Heart right ventricle (tissue), 16 donors: ENCODE measurements around the gene MS4A8. TPM values are rescaled to one million over a fixed set of nuclear protein-coding genes. Genes with fewer than 3 reads are reported as not detected.
"Not testable (repeated sequence)": the region's sequence is repeated elsewhere in the genome, so short reads cannot be mapped to it uniquely, and the experiment has no call there.

Source experiments
- ATAC-seq, 8 donors: fragments of 200-7000 bp; cut with Tn5 transposase; one replicate each; pipeline ENCODE4 v1.9.1; 2020; ENCODE audit warnings: mild to moderate bottlenecking in 8 of 8, moderate library complexity in 8 of 8, moderate number of reproducible peaks in 1 of 8
- DNase-seq, 2 donors: peaks; one replicate each; pipeline ENCODE4 v3.0.0-alpha.2; 2020
- H3K27ac ChIP-seq, 10 donors: fragments of 200-600 bp; sonication (generic) in 2 of 10; one replicate each; pipeline versions ENCODE4 v1.5.0 to v1.8.0; 2020 to 2022; ENCODE audit warnings: mild to moderate bottlenecking in 3 of 10
- H3K27me3 ChIP-seq, 7 donors: fragments of 200-600 bp; one replicate each; pipeline ENCODE4 v1.8.0; 2021 to 2022; ENCODE audit warnings: mild to moderate bottlenecking in 2 of 7
- H3K36me3 ChIP-seq, 9 donors: fragments of 200-600 bp; sonication (generic) in 1 of 9; one replicate each; pipeline versions ENCODE4 v1.5.0 to v1.8.0; 2020 to 2022; ENCODE audit warnings: mild to moderate bottlenecking in 2 of 9
- H3K4me1 ChIP-seq, 9 donors: fragments of 200-600 bp; sonication (generic) in 1 of 9; one replicate each; pipeline versions ENCODE4 v1.5.0 to v1.8.0; 2020 to 2022; ENCODE audit warnings: mild to moderate bottlenecking in 4 of 9
- H3K4me3 ChIP-seq, 10 donors: fragments of 200-600 bp; sonication (generic) in 2 of 10; one replicate each; pipeline versions ENCODE4 v1.5.0 to v1.8.0; 2020 to 2022; ENCODE audit warnings: mild to moderate bottlenecking in 7 of 10, moderate library complexity in 2 of 10
- H3K9me3 ChIP-seq, 11 donors: fragments of 200-600 bp in 10 of 11; sonication (generic) in 2 of 11; one replicate each; pipeline versions ENCODE4 v1.5.0 to v1.8.0; 2013 to 2022; ENCODE audit warnings: mild to moderate bottlenecking in 2 of 11, control low read depth in 1 of 11, moderate library complexity in 1 of 11
- WGBS, 2 donors: extraction: QIAGEN DNeasy Blood & Tissue Kit; methylation state at CpG; one replicate each; pipeline ENCODE4 v1.1.7; 2013; ENCODE audit warnings: inconsistent platforms in 1 of 2; 5-methylcytosine and 5-hydroxymethylcytosine counted together
- intact Hi-C, 10 donors: fragments of 100-400 bp; cut with DNase I; formaldehyde crosslinking; loops; one replicate each; pipeline versions ENCODE4 v1.11.1 to v1.14.2; 2022
- polyA plus RNA-seq, 2 donors: library from polyadenylated mRNA; stranded (reverse); fragments of 200-250 nt; gene quantifications; one replicate each; pipeline ENCODE4 v1.2.3, GENCODE V29; 2013
- total RNA-seq, 10 donors: library from RNA; stranded (reverse); fragmentation: NEBNext Ultra II Directional in 3 of 10; extraction: Animal tissue kit (Norgen Biotek cat#: 25700) in 3 of 10; gene quantifications; one replicate each; pipeline versions ENCODE4 v1.2.1 to v1.2.4, GENCODE V29; 2021 to 2023
- TF ChIP-seq, protein P1 (sequence below), 9 donors: fragments of 200-600 bp; sonication (generic) in 2 of 9; IDR thresholded peaks; one replicate each; pipeline versions ENCODE4 v1.5.0 to v1.8.0; 2021 to 2022; ENCODE audit warnings: antibody characterized with exemption in 9 of 9, mild to moderate bottlenecking in 5 of 9, moderate library complexity in 1 of 9
- donor health status: Arrhythmogenic right ventricular cardiomyopathy.
- donor health status: ischemic (EF 13 %, LVEDD 7.1; RV severe dilation, severe dysfunction).
- donor health status: healthy with polysubstance abuse.
- donor health status: DM: no; HTN: yes; CAD: no.
- donor health status: DM: no; HTN: no; CAD: no.
- donor health status: ischemic (EF 25% LVEDD 6.9; RV normal size, moderate dysfunction).
- donor health status: ischemic (EF 25% LVEDD 5.7; RV mildly dilated, moderate dysfunction).
- donor health status: healthy.
- donor health status: DM: yes; HTN: yes; CAD: no.
- donor health status: Ischemic cardiomyopathy.
- donor health status: ischemic (EF 35%, LVEDD 5.7; RV mildly dilated, moderate dysfunction).
- donor health status: nonischemic (EF 11% LVEDD 7.7; RV severe dilation, severe dysfunction).
- donor health status: DM: yes; HTN: yes; CAD: no.
- donor health status: PGD.
- donor health status: ischemic (EF 29% LVEDD 5.4; RV normal size, mild dysfunction).
- donor health status: nonischemic (EF 23%, LVEDD 6.1; RV moderate dilation, normal function).

MS4A8 gene
- total and polyA plus RNA-seq, 12 donors, result not detected

DNA sequence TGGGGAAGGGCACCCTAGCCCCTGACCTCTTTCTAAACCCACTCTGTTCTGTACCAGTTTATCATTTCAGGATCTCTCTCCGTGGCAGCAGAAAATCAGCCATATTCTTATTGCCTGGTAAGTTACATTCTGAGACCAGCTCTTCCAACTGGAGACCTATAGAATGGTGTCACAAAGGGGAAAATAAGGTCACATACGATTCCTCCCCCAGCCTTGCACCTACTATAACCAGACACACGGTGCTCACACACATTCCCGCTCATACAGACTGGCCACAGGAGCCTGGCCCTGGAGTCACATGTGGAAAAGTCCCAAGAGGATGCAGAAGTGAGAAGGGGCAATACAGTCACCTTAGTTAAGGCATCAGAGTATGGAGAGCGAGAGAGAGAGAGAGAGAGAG is 7.5 kb downstream of the MS4A8 start:
- DNase-seq (no peak), ATAC-seq (no peak)
- TF ChIP-seq, protein P1, sequence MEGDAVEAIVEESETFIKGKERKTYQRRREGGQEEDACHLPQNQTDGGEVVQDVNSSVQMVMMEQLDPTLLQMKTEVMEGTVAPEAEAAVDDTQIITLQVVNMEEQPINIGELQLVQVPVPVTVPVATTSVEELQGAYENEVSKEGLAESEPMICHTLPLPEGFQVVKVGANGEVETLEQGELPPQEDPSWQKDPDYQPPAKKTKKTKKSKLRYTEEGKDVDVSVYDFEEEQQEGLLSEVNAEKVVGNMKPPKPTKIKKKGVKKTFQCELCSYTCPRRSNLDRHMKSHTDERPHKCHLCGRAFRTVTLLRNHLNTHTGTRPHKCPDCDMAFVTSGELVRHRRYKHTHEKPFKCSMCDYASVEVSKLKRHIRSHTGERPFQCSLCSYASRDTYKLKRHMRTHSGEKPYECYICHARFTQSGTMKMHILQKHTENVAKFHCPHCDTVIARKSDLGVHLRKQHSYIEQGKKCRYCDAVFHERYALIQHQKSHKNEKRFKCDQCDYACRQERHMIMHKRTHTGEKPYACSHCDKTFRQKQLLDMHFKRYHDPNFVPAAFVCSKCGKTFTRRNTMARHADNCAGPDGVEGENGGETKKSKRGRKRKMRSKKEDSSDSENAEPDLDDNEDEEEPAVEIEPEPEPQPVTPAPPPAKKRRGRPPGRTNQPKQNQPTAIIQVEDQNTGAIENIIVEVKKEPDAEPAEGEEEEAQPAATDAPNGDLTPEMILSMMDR (IDR thresholded peaks at IDR 0.05), result no peak
- intact Hi-C loops, result no loop called here
- 65 to 71% methylated on average over 5 of the region's 5 CpGs for WGBS, 2 donors
- Histone ChIP-seq H3K4me1 (no peaks in the 10 kb centered on the region), H3K27ac (no peak overlapping the region), H3K36me3 (no peaks in the 10 kb centered on the region), H3K27me3 (peaks cover 0 to 10% (median 4%) of the 10 kb centered on the region in 7 donors), H3K9me3 (no peaks in the 10 kb centered on the region), H3K4me3 (no peak overlapping the region)

DNA sequence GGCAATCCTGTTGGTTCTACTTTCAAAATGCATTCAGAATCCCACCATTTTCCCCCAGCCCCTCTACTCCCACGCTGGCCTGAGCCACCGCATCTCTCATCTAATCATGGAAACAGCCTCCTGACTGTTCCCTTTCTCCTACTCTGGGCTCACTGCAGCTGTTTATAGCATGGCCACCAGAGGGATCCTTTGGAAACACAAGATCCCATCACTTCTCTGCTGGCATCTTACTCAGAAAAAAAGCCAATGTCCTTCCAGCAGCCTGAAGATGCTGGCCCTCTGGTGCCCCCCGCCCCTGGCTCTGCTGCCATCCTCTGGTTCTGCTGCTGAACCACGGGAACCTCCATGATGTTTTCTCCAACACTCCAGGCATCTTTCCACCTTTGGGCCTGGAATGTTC is 11.1 kb downstream of the MS4A8 start:
- Histone ChIP-seq H3K27me3 (peaks cover 0 to 17% (median 4%) of the 10 kb centered on the region in 7 donors), H3K27ac (no peak overlapping the region), H3K36me3 (no peaks in the 10 kb centered on the region), H3K4me1 (no peaks in the 10 kb centered on the region), H3K9me3 (no peaks in the 10 kb centered on the region), H3K4me3 (no peak overlapping the region)
- DNase-seq, result no peak
- WGBS, 2 donors, result 63 to 69% methylated on average over 4 of the region's 4 CpGs
- TF ChIP-seq, protein P1 (IDR thresholded peaks at IDR 0.05), result no peak
- ATAC-seq, result no peak
- intact Hi-C loops, result no loop called here

DNA sequence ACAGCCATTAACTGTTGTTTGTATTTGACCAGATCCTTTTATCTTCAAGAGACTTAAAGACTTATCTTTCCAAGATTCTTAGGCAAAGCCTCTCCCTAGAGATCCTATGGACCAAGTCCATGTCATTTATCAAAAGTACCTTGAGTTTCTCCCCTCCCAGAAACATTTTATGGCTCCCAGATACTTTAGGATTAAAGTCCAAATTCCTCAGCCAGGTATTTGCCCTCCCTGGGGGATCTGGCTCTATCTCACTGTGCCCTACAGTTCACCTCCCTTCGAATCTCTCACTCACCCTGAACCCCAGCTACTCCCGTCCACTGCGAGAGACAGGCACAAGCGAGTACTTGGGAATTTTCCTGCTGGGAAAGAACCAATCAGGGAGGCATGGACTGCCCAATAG is 11.9 kb downstream of the MS4A8 start:
- TF ChIP-seq, protein P1 (IDR thresholded peaks at IDR 0.05), result no peak
- H3K4me3 ChIP-seq, result no peak overlapping the region
- no peak for ATAC-seq
- no peak overlapping the region for H3K27ac ChIP-seq
- intact Hi-C loops, result no loop called here
- H3K4me1 ChIP-seq, result no peaks in the 10 kb centered on the region
- WGBS, 2 donors, result 70 to 80% methylated on average over 4 of the region's 4 CpGs
- H3K27me3 ChIP-seq, result peaks cover 0 to 19% (median 4%) of the 10 kb centered on the region in 7 donors
- no peak for DNase-seq
- H3K36me3 ChIP-seq, result no peaks in the 10 kb centered on the region
- no peaks in the 10 kb centered on the region for H3K9me3 ChIP-seq

DNA sequence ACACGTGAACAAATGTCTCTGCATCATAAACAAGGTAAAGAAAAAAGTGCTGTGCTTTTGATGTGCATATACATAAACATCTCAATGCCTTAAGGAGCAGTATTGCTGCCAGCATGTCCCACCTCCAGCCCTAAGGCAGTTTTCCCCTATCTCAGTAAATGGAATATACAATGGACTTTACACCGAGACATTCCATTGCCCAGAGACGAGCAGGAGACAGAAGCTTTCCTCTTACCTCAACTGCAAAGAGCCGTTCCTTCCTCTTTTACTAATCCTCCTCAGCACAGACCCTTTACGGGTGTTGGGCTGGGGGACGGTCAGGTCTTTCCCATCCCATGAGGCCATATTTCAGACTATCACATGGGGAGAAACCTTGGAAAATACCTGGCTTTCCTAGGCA is 14.0 kb downstream of the MS4A8 start:
- ATAC-seq, H3K4me3 ChIP-seq, H3K27ac ChIP-seq, H3K36me3 ChIP-seq, intact Hi-C loops, DNase-seq, H3K4me1 ChIP-seq: not testable (repeated sequence)
- WGBS, 2 donors, result 69 to 75% methylated on average over 6 of the region's 6 CpGs
- Histone ChIP-seq H3K9me3 (peaks cover 0 to 13% (median 0%) of the 10 kb centered on the region in 11 donors), H3K27me3 (peaks cover 0 to 22% (median 6%) of the 10 kb centered on the region in 7 donors)

DNA sequence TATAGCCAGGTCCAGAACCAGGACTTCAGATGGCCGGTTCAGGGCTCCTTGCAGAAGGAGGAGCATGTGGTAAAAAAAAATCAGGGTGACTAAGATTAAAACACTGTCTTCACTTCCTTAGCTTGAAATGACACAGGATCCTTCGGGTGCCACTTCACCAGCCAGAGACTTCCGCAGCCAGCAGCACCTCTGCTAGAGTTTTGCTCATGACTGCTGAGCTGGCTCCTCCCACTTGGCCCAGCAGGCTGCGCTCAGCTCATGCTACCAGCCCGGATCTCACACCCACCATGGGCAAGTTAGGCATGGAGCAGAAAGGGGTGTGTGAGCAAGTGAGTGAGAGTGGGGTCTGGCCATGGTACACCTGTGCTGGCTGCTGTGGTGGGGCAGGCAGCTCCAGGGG is 18.5 kb downstream of the MS4A8 start:
- Histone ChIP-seq H3K36me3 (no peaks in the 10 kb centered on the region), H3K9me3 (peaks cover 0 to 20% (median 0%) of the 10 kb centered on the region in 11 donors), H3K27ac (no peak overlapping the region), H3K4me3 (no peak overlapping the region), H3K4me1 (no peaks in the 10 kb centered on the region), H3K27me3 (peaks cover 0 to 21% (median 0%) of the 10 kb centered on the region in 7 donors)
- intact Hi-C loops, result no loop called here
- DNase-seq (no peak), ATAC-seq (no peak)
- WGBS, 2 donors, result 86 to 94% methylated on average over 5 of the region's 5 CpGs
- TF ChIP-seq, protein P1 (IDR thresholded peaks at IDR 0.05), result no peak
